SHP77 treated with DMSO at 0.1 percent for 48 hours (cell line): ENCODE results near the gene RNF151.

Source experiments
- DNase-seq: peaks from one replicate; lab custom pipeline; 2025; lab: John Stamatoyannopoulos, UW

The RNF151 gene

DNA sequence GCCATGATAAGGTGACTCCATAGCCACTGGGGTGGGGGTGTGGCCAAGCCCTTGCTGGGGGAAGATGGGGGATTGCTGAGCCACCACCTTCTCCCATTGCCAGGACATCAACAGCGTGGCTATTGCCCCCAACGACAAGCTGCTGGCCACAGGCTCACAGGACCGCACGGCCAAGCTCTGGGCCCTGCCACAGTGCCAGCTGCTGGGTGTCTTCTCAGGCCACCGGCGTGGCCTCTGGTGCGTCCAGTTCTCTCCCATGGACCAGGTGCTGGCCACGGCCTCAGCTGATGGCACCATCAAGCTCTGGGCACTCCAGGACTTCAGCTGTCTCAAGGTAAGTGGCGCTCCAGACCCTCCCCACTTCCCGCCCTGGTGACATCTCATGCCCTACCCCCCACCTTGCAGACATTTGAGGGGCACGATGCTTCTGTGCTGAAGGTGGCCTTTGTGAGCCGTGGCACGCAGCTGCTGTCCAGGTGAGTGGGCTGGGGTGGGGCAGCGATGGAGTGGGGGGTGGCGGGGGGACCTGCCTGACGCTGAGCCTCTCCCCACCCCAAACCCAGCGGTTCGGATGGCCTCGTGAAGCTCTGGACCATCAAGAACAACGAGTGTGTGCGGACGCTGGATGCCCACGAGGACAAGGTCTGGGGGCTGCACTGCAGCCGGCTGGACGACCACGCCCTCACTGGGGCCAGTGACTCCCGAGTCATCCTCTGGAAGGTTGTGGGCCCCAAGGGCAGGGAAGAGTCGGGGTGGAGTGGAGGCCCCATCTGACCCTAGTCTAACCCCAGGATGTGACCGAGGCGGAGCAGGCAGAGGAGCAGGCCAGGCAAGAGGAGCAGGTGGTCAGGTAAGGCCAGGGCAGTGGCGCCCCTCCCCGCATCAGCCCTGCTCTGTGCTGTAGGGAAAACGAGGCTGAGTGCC is 10.6 kb downstream of the RNF151 start:
- no peak for DNase-seq

DNA sequence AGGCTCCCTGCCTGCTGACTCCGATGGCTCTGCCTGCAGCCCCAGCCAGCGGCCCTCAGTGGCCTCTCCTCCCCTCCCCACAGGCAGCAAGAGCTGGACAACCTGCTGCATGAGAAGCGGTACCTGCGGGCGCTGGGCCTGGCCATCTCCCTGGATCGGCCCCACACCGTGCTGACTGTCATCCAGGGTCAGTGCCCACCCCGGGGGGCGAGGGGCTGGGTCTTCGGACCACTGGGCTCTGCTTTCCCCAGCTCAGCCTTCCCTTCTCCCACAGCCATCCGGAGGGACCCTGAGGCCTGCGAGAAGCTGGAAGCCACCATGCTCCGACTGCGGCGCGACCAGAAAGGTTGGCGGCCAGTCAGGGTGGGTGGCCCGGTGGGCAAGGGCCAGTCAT is 11.2 kb downstream of the RNF151 start:
- DNase-seq, result no peak

DNA sequence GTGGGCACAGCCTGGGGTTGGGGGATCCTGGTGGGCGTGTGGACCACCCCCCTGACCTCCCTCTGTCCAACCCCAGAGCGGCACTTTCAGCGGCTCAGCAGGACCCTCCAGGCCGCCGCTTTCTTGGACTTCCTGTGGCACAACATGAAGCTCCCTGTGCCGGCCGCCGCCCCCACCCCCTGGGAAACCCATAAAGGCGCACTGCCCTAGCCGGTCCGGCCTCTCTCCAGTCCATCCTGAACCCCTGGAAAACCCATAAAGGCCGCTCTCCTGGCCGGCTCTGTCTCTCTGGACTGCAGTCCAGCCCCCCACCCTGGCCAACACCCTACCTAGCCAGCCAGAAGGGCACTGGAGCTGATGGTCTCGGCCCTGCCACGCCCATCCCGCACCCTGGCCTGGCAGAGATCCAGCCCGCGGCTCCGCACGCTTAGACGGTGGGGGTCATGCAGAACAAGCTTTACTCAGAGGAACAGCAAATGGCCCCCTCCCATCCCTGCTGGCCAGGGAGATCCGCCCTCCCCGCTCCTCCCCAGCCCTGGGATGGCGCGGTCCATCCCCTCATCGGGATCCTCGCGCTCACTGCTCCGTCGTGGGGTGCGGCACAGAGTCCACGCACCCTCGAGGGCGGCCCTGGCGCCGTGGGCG is 11.9 kb downstream of the RNF151 start:
- no peak for DNase-seq

DNA sequence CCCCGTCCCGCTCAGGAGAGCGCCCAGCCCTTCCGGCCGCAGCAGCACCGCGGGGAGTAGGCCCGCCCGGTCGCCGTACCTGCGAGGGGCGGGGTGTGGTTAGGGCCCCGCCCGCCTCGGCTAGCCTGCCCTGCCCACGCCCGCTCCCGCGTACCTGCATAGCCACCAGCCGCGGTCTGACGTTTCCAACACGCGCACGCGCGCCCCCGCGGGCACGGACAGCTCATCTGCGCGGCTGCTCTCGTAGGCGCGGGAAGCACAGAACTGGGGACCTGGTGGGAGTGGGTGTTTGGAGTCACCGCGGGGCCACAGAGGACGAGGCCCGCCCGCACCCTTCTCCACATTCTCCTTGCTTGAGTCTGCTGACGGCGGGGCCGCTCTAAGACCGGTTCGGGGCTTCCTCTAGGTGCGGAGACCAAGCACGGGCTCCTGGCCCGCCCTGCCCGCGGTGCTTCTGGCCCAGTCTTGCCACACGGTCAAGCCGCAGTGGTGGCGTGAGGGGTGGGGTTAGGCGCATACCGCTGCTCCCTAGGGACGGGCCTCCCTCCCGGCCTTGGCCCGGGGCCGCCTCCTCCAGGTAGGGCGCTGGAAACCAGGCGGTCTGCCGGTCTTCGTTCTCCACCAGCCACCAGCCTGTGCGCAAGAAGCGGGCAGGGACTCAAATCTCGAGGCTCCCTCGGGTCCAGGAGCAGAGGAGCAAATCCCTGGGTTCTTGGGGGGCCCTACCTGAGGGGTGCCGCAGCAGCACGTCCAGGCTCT is 12.8 kb downstream of the RNF151 start:
- DNase-seq, result no peak

DNA sequence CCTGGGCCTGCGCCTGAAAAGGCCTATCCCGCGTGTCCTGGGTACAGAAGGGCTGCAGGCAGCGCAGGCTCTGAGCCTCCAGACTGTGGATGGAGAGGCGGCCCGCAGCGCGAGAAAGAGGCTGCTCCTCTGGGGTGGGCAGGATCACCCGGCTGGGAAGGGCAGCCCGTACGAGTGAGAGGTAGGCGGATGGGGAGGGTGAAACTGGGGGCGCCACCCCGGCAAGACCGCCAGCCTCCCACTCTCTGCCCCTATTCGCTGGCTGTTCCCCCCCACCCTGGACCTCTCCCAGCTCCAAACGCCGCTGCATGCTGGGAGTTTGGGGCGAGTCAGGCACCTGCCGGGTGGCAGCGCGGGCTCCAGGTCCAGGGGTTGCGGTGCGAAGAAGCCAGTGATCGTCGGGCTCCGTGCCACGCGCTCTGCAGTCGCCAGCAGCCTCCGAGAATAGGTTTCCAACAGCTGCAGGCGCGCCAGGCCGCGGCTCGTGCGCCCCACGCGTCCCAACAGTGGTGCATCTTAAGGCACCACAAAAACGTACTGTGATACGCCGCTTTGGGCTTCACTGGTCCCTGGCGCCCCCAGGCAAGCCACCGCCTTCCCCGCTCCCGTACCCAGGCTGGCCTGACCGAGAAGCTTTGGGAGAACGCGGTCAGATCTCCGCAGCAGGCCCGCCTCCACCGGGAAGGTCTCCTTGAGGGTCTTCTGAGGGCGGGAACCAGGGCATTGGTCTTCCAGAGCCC is 13.5 kb downstream of the RNF151 start:
- no peak for DNase-seq

DNA sequence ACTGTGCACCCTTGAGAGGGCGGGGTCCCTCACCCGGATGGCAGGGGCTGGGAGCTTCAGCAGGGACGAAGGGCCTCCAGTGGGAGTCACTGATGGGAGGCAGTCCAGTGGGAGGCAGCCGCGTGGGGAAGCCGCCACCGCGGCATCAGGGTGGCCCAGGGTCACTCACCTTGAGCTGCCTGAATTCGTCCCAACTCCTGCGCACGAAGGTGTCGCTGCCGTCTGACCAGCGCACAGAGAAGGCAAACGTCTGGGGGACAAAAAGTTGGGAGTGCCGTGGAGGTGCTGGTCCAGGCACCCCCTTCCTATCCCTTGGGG is 14.1 kb downstream of the RNF151 start:
- DNase-seq, result no peak

DNA sequence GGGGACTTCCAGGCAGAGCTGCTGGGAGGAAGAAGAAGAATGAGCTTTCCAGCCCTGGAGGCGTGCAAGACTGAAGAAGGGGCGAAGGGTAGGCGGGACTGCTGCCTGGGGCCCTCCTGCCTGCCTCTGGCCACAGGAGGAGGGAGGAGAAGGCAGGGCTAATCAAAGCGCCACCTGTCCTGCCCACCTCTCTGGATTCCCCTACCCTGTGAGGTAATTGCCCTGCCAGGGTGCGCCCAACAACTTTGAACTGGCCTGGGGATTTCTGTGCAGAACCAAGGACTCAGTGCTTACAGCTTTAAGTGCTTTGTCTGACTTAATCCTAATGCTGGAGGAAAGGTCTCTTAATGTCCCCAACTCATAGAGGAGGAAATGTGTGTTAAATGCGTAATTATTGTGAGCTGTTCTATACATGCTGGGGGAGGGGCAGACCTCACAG is 14.8 kb downstream of the RNF151 start, which contains the start of gene NOXO1:
Gene NOXO1, minus strand, starts transcription at position 72 of the 439 bp plus-strand sequence. CDS start 290 bp downstream, outside the sequence.
- no peak for DNase-seq

DNA sequence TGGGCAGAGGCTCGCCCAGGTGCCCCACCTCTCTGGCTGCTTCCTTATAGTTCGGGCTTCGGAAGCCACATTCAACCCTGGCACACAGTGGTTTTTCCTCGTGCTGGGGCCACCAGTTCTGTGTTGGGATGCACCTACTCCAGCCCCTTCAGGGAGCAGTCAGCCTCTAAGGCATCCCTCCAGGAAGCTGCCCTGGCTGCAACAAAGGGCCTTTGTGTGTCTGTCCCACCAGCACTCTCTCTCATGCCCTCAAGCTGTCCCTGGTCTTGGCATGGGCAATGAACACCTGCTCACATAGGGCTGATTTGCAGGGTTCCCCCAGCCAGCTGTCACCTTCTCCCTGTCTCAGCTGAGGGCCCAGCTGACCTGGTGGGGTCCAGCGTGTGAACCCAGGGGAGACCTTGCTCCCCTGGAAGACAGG is 15.4 kb downstream of the RNF151 start:
- DNase-seq, result no peak

DNA sequence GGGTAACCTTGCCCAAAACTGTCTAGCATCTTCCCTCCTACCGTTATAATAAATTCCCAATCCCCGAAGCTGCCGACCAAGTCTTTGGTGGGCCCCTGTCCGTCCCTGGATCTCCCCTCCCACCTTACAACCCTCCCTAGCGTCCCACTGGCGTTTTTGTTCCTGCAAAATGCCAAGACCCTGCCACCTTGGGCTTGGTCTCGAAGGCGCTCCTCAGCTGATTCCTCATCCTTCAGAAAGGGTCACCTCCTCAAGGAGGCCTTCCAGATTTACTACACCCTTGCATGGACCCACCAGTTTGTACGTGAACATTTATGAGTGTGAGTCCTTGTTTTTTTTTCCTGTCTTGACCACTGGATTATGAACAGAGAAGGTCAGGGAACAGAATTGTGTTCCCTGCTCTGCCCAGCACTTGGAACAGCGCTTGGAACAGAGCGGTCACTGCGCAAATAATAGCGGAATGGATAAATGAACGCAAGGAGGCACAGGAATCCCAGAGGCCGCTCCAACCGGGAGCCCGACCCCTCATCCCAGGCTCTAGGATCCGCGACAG is 16.4 kb downstream of the RNF151 start:
- no peak for DNase-seq

DNA sequence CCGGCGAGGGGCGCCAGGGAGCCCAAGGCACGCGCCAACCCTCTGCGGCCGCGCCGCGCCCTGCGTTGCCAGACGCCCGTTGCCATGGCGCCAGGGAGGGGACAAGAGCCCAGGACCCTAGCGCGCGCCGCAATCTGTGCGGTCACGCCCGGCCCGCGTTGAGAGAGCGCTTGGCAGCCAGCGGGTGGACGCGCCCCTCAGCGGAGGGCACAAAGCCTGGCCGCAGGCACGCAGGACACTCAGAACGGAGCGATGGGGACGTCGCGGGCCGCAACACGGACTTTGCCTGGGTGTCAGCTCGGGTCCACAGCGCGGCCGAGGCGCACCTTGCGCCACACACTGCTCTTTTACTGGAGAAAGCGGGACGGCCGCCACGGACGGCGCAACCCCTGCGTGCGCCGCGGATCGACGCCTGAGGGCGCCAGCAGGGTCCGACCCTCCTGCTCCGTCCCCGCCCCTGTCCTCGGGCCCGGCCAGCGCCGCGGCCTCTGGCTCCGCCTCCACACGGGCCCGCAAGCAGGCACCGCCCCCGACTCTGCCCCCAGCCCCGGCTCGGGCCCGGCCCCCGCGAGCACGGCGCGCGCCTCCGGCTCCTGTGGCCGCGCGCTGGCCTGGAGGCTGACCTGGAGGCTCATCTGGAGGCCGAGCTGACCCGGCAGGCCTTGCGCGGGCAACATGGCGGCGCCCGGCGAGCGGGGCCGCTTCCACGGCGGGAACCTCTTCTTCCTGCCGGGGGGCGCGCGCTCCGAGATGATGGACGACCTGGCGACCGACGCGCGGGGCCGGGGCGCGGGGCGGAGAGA is 17.1 kb downstream of the RNF151 start, which contains the start of gene GFER:
Gene GFER, plus strand, starts transcription at position 650 of the 803 bp plus-strand sequence. Its CDS starts 26 bp downstream, at position 676.
- peak; percentile 54 for DNase-seq

DNA sequence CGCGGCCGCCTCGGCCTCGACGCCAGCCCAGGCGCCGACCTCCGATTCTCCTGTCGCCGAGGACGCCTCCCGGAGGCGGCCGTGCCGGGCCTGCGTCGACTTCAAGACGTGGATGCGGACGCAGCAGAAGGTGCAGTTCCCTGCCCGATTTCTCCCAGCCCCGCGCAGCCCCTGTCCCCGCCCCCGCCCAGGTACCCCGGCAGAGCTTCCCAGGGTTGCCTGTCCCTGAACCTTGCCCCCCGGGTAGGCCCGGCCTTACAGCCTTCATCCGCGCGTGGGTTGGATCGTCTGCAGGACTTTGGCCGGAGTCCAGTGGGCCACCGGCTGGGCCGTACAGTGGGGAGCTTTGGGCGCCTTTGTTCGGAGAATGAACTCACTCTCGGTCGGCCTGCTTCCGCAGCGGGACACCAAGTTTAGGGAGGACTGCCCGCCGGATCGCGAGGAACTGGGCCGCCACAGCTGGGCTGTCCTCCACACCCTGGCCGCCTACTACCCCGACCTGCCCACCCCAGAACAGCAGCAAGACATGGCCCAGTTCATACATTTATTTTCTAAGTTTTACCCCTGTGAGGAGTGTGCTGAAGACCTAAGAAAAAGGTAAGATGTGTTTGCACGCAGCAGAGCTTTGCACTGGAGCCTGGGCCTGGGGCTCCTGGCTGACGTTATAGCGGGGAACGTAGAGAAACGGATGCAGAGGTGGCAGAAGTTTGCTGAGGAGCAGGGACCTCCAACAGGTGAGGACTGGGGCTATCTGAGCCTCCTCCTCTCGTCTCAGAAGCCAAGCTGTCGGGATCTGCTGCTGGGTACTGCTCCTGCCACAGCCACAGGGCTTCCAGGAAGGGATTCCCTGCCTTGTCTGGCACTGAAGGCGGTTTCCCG is 17.9 kb downstream of the RNF151 start:
- DNase-seq, result no peak

DNA sequence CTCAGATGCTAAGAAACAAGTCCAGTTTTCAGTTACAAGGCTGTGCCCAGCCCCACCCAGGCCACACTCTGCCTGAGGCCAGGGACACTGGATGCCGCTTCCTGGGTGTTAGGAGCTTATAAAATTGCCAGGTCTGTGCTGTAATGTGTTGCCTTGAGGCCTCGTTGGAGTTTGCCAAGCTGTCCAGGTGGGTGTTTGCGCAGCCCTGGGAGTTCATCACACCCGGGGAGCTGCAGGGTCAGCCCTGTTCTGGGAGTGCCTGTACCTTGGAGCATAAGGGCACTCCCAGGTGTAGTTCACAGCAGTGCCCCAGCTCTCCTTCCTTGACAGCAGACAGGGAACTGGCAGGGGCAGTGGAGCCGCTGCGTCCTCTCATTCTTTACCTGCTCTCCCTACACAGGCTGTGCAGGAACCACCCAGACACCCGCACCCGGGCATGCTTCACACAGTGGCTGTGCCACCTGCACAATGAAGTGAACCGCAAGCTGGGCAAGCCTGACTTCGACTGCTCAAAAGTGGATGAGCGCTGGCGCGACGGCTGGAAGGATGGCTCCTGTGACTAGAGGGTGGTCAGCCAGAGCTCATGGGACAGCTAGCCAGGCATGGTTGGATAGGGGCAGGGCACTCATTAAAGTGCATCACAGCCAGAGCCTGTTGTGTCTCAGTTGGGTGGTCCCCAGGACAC is 19.0 kb downstream of the RNF151 start:
- DNase-seq, result no peak

DNA sequence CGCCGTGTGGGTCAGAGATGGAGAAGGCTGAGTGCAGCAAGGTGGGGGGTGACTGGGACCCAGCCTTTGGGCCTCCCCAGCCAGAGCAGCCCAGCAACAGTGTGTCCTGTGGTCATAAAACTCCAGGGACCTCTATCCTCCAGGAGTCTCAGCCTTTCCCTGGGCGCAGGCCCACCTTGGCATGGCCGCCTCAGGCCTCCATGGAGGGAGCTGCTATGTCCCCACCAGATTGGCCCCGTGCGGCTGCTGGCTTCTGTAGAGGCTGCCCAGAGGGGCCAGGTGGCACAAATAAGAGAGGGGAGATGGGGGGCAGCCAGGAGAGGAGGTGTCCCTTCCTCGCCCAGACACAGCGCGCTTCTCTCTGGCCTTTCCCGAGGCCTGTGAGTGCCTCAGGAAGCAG is 20.5 kb downstream of the RNF151 start:
- DNase-seq, result no peak

DNA sequence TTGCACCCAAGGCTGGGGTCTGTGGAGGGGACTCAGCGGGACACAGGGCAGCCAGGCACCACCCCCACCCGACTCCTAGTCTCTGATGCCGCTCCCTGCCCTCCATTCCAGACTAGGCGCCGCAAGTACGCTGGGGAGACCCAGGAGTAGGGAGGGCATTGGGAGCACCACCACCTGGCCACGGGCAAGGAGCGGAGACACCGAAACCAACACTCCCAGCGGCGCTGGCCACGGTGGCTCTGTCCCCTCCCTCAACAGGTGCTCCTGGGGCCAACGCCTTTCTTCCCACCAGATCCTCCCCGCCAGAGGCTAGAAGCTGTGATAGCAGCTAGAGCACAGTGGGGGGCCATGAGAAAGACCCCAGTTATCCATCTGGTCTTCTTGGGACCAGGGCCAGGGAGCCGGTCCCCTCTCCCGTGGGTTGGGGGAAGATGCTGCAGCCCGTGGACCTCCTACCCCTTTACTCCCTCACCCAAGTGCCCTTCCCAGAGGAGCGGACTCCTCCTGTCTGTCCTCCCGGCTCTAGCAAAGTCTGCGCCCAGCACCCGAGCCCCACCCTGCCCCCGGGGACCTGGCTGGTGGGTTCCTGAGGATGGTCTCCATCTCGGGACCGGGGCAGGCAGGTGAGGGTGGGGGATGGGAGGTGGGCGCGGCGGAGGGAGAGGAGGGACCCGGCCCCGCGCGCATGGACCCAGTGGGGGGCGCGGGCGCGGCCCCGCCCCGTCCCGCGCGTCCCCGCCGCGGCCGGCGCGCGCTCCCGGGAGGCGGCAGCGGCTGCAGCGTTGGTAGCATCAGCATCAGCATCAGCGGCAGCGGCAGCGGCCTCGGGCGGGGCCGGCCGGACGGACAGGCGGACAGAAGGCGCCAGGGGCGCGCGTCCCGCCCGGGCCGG is 22.8 kb downstream of the RNF151 start, which contains the start of gene SYNGR3:
Gene SYNGR3, plus strand, starts transcription at position 762 of the 892 bp plus-strand sequence. CDS start 133 bp downstream, outside the sequence.
- no peak for DNase-seq

DNA sequence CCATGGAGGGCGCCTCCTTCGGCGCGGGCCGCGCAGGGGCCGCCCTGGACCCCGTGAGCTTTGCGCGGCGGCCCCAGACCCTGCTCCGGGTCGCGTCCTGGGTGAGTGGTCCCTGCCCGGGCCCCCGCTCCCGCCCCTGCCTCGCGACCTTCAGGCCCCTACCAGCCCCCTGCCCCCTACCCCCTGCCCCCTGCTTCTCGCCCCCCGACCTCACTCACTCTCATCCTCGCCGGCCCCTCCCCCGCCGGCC is 23.4 kb downstream of the RNF151 start:
- no peak for DNase-seq

DNA sequence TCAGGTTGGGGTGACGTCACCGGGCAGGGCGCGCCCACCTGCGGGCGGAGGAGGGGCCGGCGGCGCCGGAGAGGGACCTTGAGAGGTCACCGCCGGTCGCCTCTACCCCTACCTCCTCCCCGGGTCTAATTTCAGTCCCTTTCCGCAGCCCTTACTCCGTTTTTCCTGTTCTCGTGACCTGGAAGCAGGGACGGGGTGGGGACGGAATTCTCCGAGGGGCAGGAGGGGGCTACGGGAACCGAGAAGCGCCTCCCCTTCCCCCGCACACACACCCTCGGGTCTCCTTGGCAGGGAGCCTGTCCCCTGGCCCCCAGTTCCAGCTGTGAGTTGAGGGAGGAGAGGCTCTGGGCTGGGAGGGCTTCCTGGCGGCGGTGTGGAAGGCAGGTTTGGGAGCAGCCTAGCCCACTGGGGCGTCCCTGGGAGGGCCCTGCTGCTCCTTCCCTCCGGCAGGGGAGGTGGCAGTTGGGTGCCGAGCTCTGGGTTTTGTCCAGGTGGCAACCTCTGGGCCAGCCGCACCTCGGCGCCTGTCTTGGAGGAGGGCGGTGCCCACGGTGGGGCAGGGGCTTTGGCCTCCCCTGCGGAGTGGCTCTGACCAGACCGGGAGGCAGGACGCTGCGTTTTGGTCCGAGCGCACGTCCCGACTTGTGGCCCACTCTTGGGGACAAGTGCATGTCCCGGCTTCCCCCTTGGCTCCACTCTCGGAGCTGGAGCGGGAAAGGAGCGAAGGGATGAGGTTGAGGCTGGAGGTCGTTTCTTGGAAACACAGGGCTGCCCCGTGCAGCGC is 23.9 kb downstream of the RNF151 start:
- no peak for DNase-seq

DNA sequence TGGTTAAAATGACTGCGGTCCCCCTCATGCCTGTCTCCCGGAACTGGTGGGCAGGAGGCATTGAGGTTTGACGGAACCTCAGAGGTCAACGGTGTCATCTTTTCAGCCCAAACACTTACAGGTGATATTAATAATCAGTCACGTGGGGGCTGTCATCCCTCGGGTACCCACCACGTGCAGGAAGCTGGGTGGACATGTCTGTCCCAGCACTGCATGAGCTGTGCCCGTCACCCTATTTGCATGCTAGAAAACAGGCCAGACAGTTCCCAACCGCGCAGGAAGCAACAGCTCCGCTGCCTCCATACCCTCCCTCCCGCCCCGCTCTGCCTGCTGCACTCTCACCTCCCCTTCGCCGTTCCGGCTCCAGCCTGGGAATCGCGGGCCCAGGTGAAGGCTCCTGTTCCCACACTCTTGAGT is 24.5 kb downstream of the RNF151 start:
- DNase-seq, result no peak
